K562 (cell line): ENCODE measurements around the gene PTPRO. TPM values are rescaled to one million over a fixed set of nuclear protein-coding genes. Genes with fewer than 3 reads are reported as not detected.

Experiments used
- ATAC-seq: fragments of 200-7000 bp; cut with Tn5 transposase; 3 replicates; pipeline ENCODE4 v1.9.1; 2020; ENCODE audit warnings: moderate library complexity
- BruUV-seq: library from RNA; stranded (reverse); fragments of 400-500 nt; replicated peaks from 2 replicates; lab custom pipeline; 2021; lab: Mats Ljungman, UMichigan
- CTCF ChIA-PET: fragments of 300-600 bp; formaldehyde crosslinking; extraction: SDS; loops from one replicate; lab custom pipeline; 2021; ENCODE audit warnings: low intra/inter-chr PET ratio; lab: Yijun Ruan, JAX
- POLR2A ChIA-PET: fragments of 300-600, 350-650 bp; sonication (Branson Sonifier 250); formaldehyde crosslinking; extraction: SDS; loops from one replicate; lab custom pipeline; 2021; ENCODE audit warnings: antibody characterized with exemption, inconsistent platforms; lab: Yijun Ruan, JAX
- DNase-seq, 4 experiments: peaks; one replicate each; pipeline versions ENCODE4 v3.0.0 to v3.0.0-alpha.2; 2011 to 2018; ENCODE audit warnings: low spot score in 3 of 4, mixed read lengths in 3 of 4; ENCODE audit errors: extremely low read depth in 1 of 4
- FAIRE-seq: peaks from 2 replicates; lab custom pipeline; 2011; peaks lifted over from hg19 to GRCh38; lab: Jason Lieb, UNC
- H2AFZ ChIP-seq: 2 replicates; pipeline ENCODE4 v1.6.0; 2011; ENCODE audit warnings: low read depth, low read length, control low read depth, inconsistent platforms
- H3K27ac ChIP-seq: fragments of 200-600 bp; 3 replicates; pipeline ENCODE4 v1.8.0; 2011; ENCODE audit warnings: low read depth, mild to moderate bottlenecking, control low read depth, inconsistent platforms, low read length, moderate library complexity, mixed read lengths; ENCODE audit errors: extremely low read depth
- H3K27me3 ChIP-seq, 2 experiments: fragments of 300-600 bp in 1 of 2; 2 replicates in 1 of 2; 3 replicates in 1 of 2; pipeline versions ENCODE4 v1.6.0 to v1.8.0; 2011; ENCODE audit warnings: inconsistent platforms in 2 of 2, low read length in 2 of 2, mild to moderate bottlenecking in 1 of 2, mixed read lengths in 1 of 2, moderate library complexity in 1 of 2; ENCODE audit not compliant: control insufficient read depth in 2 of 2, insufficient read depth in 2 of 2
- H3K36me3 ChIP-seq: fragments of 300-600 bp; 3 replicates; pipeline ENCODE4 v1.8.0; 2011; ENCODE audit warnings: mild to moderate bottlenecking, low read length, inconsistent platforms; ENCODE audit not compliant: control insufficient read depth, insufficient read depth
- H3K4me1 ChIP-seq, 2 experiments: fragments of 200-600 bp in 1 of 2; replicated peaks in 1 of 2; 2 replicates in 1 of 2; 3 replicates in 1 of 2; pipeline versions ENCODE4 v1.5.1 to v1.8.0; 2011; ENCODE audit warnings: inconsistent platforms in 2 of 2, low read length in 2 of 2, mild to moderate bottlenecking in 1 of 2, mixed read lengths in 1 of 2, moderate library complexity in 1 of 2; ENCODE audit not compliant: control insufficient read depth in 2 of 2, insufficient read depth in 2 of 2
- H3K4me2 ChIP-seq: 2 replicates; pipeline ENCODE4 v1.6.1; 2011; ENCODE audit warnings: low read length, control low read depth, inconsistent platforms, mixed read lengths; ENCODE audit not compliant: insufficient read depth
- H3K4me3 ChIP-seq: fragments of 200-600 bp; sonication (generic), shearing (Covaris generic); 2 replicates; pipeline ENCODE4 v1.5.1; 2016; ENCODE audit warnings: control low read depth, inconsistent platforms
- H3K79me2 ChIP-seq: fragments of 200-600 bp; 3 replicates; pipeline ENCODE4 v1.8.0; 2011; ENCODE audit warnings: low read length, inconsistent platforms; ENCODE audit not compliant: control insufficient read depth, insufficient read depth
- H3K9ac ChIP-seq, 2 experiments: 2 replicates each; pipeline versions ENCODE4 v1.6.0 to v1.6.1; 2011; ENCODE audit warnings: low read depth in 2 of 2, low read length in 2 of 2, control low read depth in 1 of 2, inconsistent platforms in 1 of 2, mild to moderate bottlenecking in 1 of 2, mixed read lengths in 1 of 2; ENCODE audit not compliant: insufficient read depth in 1 of 2
- H3K9me1 ChIP-seq: one replicate; pipeline ENCODE4 v1.6.0; 2011; ENCODE audit warnings: inconsistent platforms, mild to moderate bottlenecking, low read length, moderate library complexity; ENCODE audit not compliant: control insufficient read depth, insufficient read depth
- H3K9me3 ChIP-seq: replicated peaks from 2 replicates; pipeline ENCODE4 v1.5.1; 2011; ENCODE audit warnings: low read depth, low read length, inconsistent platforms; ENCODE audit not compliant: control insufficient read depth, insufficient read depth
- H4K20me1 ChIP-seq: replicated peaks from 2 replicates; pipeline ENCODE4 v1.6.1; 2011; ENCODE audit warnings: low read length, inconsistent platforms, mixed read lengths; ENCODE audit not compliant: control insufficient read depth, insufficient read depth
- CTCFL ChIP-seq: IDR thresholded peaks from 2 replicates; pipeline ENCODE4 v1.6.1; 2011; ENCODE audit warnings: borderline replicate concordance, low read depth, mild to moderate bottlenecking, moderate library complexity, low read length; ENCODE audit not compliant: insufficient read depth, poor library complexity, severe bottlenecking
- HNRNPK ChIP-seq: fragments of 200-400 bp; formaldehyde crosslinking; IDR thresholded peaks from one replicate; pipeline ENCODE4 v1.6.1; 2018; ENCODE audit warnings: mild to moderate bottlenecking, low read depth, low read length; ENCODE audit not compliant: poor library complexity, severe bottlenecking
- MCM7 ChIP-seq, 2 experiments: fragments of 450-650 bp; IDR thresholded peaks; 2 replicates each; pipeline ENCODE4 v1.6.1; 2016 to 2018
- NR2C1 ChIP-seq, 2 experiments: fragments of 450-650 bp; IDR thresholded peaks; 2 replicates each; pipeline ENCODE4 v1.6.1; 2017; ENCODE audit warnings: mild to moderate bottlenecking in 2 of 2, antibody characterized with exemption in 1 of 2, inconsistent platforms in 1 of 2, missing compliant biosample characterization in 1 of 2, missing genetic modification characterization in 1 of 2
- TAF9B ChIP-seq: fragments of 450-650 bp; IDR thresholded peaks from 2 replicates; pipeline ENCODE4 v1.6.1; 2018; ENCODE audit warnings: mild to moderate bottlenecking; ENCODE audit not compliant: partially characterized antibody
- THAP7 ChIP-seq: fragments of 250-450 bp; sonication (Bioruptor Pico); IDR thresholded peaks from 2 replicates; pipeline ENCODE4 v1.5.0; 2021
- ZFP1 ChIP-seq: fragments of 450-650 bp; formaldehyde crosslinking; IDR thresholded peaks from 2 replicates; pipeline ENCODE4 v1.4.0; 2020; ENCODE audit warnings: mild to moderate bottlenecking, mixed read lengths
- ZNF197 ChIP-seq: fragments of 200-800 bp; sonication (Bioruptor generic); IDR thresholded peaks from 2 replicates; pipeline ENCODE4 v1.6.1; 2016; ENCODE audit warnings: low read depth, missing genetic modification characterization, missing compliant biosample characterization
- ZNF639 ChIP-seq, 2 experiments: fragments of 200-800 bp in 1 of 2; sonication (Bioruptor generic) in 1 of 2; sonication (generic) in 1 of 2; formaldehyde crosslinking in 1 of 2; IDR thresholded peaks in 1 of 2; conservative IDR thresholded peaks in 1 of 2; 2 replicates each; pipeline versions ENCODE4 v1.5.0 to v1.6.1; 2016 to 2020; ENCODE audit warnings: missing compliant biosample characterization in 1 of 2, missing genetic modification characterization in 1 of 2, missing genetic modification reagents in 1 of 2
- in situ Hi-C: fragments of 300-500 bp; cut with MboI; formaldehyde crosslinking; loops from 4 replicates; pipeline ENCODE4 v1.15.0; 2018; ENCODE audit warnings: inconsistent platforms, mixed read lengths
- intact Hi-C: fragments of 100-400 bp; cut with micrococcal nuclease; formaldehyde crosslinking; loops from 2 replicates; pipeline ENCODE4 v1.14.2; 2022
- polyA plus RNA-seq, 8 experiments: library from polyadenylated mRNA; depleted of rRNA in 4 of 8; stranded (reverse) in 5 of 8; unstranded in 3 of 8; fragments of >200 nt; fragmentation: Nextera tagmentation in 2 of 8; fragmentation: Illumina TruSeq in 1 of 8; extraction: Ambion mirVana in 2 of 8; extraction: Trizol in 1 of 8; gene quantifications; 2 replicates each; pipeline versions ENCODE4 v1.2.1 to v1.2.3, GENCODE V29; 2011 to 2014; ENCODE audit warnings: inconsistent platforms in 1 of 8, missing spikeins in 1 of 8
- total RNA-seq, 7 experiments: library from RNA; depleted of rRNA in 6 of 7; stranded (reverse); fragments of >200 nt in 6 of 7; fragmentation: Illumina TruSeq in 2 of 7; extraction: Trizol in 2 of 7; gene quantifications; 2 replicates each; pipeline versions ENCODE4 v1.2.1 to v1.2.3, GENCODE V29; 2011 to 2021; ENCODE audit warnings: low replicate concordance in 1 of 7

The PTPRO gene
- total and polyA plus RNA-seq, 9 of the 15 experiments (the other 6 are each of a cell fraction or from before 2014, with no cell fraction given): 0.22 TPM; not detected in 8

GRCh38 chr12:15495746-15496145, 173.4 kb downstream of the PTPRO start (continued):
- TF ChIP-seq CTCFL: no peak

- Histone ChIP-seq H2AFZ (no peak overlapping the region), H3K27ac (no peak overlapping the region), H3K4me2 (no peak overlapping the region), H3K4me3 (no peak overlapping the region), H3K79me2 (no peaks in the 10 kb centered on the region), H4K20me1 (no peaks in the 10 kb centered on the region), H3K9me1 (no peaks in the 10 kb centered on the region), H3K9me3 (no peaks in the 10 kb centered on the region), H3K9ac (no peak overlapping the region), H3K27me3 (no peaks in the 10 kb centered on the region), H3K4me1 (no peaks in the 10 kb centered on the region), H3K36me3 (no peaks in the 10 kb centered on the region)
- FAIRE-seq (no peak), ATAC-seq (no peak), DNase-seq (no peak)
- no TSS peak for BruUV-seq
- ChIA-PET CTCF (no interaction called here), POLR2A (no interaction called here)
- no peak for TF ChIP-seq TAF9B
- no peak for TF ChIP-seq ZNF197 (CRISPR knock-in tag)
- TF ChIP-seq MCM7 (IDR thresholded peaks at IDR 0.05): no peak
- no peak for TF ChIP-seq HNRNPK
- TF ChIP-seq NR2C1 (IDR thresholded peaks at IDR 0.05): no peak
- TF ChIP-seq NR2C1 (tag; IDR thresholded peaks at IDR 0.05): no peak
- no peak for TF ChIP-seq ZFP1 (CRISPR knock-in tag)
- TF ChIP-seq THAP7 (CRISPR knock-in tag): no peak
- no peak for TF ChIP-seq ZNF639 (CRISPR knock-in tag; conservative IDR thresholded peaks at IDR 0.05 in 1 of 2, IDR thresholded peaks at IDR 0.05 in 1 of 2)
- in situ Hi-C loops: no loop called here
- intact Hi-C loops: no loop called here
Measured at GRCh38 chr12:15496738-15497137, 174.4 kb downstream of the PTPRO start.
